GM18499 (cell line): ENCODE data around the gene ZNF471.

ENCODE experiments used
- ATAC-seq: cut with Tn5 transposase; IDR thresholded peaks from one replicate; pipeline ENCODE4 v1.9.1; 2021; ENCODE audit warnings: moderate number of reproducible peaks; ENCODE audit not compliant: insufficient read depth, unreplicated experiment

ZNF471 gene

GRCh38 chr19:56507446-56508289, at the start of gene ZNF471:
ZNF471 (plus strand) TSS chr19:56507855; CDS start chr19:56511572, 3,717 bp downstream.
- no peak for ATAC-seq

- no peak for ATAC-seq
These were observed 33.3 kb upstream of the ZNF471 start for GRCh38 chr19:56474308-56474707.

DNA sequence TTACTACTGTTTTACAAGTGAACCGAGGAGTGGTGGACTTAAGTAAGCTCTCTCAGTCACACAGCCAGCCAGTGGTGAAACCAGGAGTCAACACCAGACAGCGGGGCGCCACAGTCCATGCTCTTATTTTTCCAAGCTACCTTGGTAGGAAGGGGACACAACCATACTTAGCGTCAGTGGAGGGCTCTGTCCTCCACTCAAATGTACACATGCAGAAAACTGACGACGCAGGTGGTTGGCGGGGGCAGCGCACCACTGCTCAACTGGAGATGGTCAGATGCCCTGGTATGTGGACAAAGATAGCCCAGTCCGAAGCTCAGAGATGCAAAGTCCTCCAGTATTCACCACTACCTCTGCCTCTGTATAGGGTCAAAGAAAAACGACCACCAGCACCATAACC, 31.6 kb upstream of the ZNF471 start:
- no peak for ATAC-seq

- no peak for ATAC-seq
These were observed 30.8 kb upstream of the ZNF471 start, which contains the start of gene ZNF667 for GRCh38 chr19:56476651-56477428. ZNF667 (minus strand) TSS chr19:56477345; CDS start chr19:56462370, 14,975 bp downstream.

- ATAC-seq = no peak
These were observed 30.0 kb upstream of the ZNF471 start for GRCh38 chr19:56477429-56478338.

GRCh38 chr19:56491399-56491798, 16.3 kb upstream of the ZNF471 start:
- ATAC-seq = no peak

DNA sequence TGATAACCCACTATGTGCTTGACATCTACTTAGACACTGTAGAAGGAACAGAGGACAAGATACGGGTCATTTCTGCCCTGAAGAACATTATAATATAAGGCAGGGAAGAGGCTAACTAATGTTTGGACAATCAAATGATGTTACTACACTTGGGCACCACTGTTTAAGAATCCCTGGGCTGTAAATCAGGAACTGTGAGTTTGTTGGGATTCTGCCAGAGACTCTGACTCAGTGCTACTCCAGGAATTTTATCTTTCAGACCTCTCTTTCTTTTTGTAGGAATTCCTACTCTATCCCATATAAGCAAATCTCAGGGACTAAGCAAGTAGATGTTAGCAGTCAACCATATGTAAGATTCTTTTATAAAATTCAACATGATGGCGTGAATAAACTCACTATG, 3.1 kb upstream of the ZNF471 start:
- no peak for ATAC-seq

DNA sequence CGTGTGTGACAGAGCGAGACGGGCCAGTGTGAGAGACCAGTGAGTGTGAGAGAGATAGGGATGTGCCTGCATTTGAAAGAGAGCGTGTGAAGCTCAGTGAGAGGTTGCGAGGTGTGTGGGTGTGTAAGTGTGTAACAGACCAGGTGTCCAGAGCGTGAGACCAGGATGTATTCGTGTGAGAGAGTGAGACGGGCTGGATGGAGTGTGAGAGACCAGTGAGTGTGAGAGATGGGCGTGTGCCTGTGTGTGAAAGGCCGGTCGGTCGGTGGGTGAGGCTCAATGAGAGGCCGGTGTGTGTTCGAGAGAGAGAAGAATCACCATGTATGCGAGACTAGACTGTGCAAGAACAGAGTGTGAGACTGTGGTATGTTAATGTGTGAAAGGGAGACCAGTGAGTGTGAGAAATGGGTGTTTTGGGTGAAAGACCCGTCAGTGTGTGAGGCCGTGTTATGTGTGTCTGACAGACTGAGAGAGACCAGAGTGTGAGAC, 679 bp downstream of the ZNF471 start:
- ATAC-seq = no peak

- no peak for ATAC-seq
These were observed 17.7 kb downstream of the ZNF471 start for GRCh38 chr19:56525214-56525860.

- ATAC-seq = no peak
These were observed 29.8 kb downstream of the ZNF471 start for GRCh38 chr19:56537442-56537841.

- ATAC-seq = no peak
These were observed 30.7 kb downstream of the ZNF471 start for GRCh38 chr19:56538254-56538760.

GRCh38 chr19:56538761-56539263, 31.2 kb downstream of the ZNF471 start, which contains the start of gene ZFP28:
ZFP28 (plus strand) TSS chr19:56538948; CDS start chr19:56539019, 71 bp downstream.
- no peak for ATAC-seq

- ATAC-seq = no peak
These were observed 36.1 kb downstream of the ZNF471 start for GRCh38 chr19:56543776-56544175.

DNA sequence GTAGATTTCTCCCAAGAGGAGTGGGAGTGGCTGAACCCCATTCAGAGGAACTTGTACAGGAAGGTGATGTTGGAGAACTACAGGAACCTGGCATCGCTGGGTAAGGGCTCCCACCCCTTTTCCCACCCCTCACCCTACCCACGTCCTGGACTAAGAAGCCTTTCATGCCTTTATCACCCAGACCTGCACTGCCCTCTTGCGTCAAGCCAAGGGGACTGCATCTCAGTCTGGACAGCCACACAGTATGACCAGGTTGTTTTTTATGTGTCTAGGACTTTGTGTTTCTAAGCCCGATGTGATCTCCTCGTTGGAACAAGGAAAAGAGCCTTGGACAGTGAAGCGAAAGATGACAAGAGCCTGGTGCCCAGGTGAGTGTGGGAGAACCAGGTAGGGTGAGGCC, 39.9 kb downstream of the ZNF471 start:
- no peak for ATAC-seq

DNA sequence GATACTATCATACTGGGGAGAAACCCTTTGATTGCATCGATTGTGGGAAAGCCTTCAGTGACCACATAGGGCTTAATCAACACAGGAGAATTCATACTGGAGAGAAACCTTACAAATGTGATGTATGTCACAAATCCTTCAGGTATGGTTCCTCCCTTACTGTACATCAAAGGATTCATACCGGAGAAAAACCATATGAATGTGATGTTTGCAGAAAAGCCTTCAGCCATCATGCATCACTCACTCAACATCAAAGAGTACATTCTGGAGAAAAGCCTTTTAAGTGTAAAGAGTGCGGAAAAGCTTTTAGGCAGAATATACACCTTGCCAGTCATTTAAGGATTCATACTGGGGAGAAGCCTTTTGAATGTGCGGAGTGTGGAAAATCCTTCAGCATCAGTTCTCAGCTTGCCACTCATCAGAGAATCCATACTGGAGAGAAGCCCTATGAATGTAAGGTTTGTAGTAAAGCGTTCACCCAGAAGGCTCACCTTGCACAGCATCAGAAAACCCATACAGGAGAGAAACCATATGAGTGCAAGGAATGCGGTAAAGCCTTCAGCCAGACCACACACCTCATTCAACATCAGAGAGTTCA, 46.7 kb downstream of the ZNF471 start:
- ATAC-seq = no peak

DNA sequence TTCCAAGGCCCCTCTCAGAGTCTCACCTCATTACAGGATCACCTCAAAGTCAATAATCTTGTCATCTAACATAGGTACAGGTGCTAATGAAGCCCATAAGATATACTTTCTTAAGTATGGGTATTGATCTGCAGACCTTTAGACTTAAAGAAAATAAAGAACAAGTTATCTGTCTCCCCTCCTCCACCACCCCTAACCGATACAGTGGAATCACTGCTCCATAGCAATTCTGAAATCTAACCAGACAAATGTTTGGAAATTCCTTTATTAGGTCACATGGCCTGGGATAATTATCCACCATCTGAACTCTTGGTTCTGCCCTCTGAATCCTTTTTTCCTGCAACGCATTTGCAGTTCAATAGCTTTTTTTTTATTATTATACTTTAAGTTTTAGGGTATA, 55.1 kb downstream of the ZNF471 start:
- ATAC-seq = no peak

DNA sequence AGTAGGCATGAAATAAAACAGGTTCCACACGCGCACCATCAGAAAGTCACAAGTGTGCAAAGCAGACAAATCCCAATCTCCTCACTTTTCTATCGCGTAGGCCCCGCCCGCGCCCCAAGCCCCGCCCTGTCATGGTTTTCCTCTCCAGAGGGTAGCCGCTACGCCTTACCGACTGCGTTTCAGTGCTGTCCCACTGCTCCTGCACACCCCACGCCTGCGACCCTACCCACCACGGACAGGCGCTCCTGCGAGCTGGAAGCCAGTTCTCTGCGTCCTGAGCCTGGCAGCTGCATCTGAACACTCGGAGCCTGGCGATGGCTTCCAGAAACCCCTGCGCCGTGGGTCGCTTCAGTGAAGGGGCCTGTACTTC, 59.2 kb downstream of the ZNF471 start:
- no peak for ATAC-seq

DNA sequence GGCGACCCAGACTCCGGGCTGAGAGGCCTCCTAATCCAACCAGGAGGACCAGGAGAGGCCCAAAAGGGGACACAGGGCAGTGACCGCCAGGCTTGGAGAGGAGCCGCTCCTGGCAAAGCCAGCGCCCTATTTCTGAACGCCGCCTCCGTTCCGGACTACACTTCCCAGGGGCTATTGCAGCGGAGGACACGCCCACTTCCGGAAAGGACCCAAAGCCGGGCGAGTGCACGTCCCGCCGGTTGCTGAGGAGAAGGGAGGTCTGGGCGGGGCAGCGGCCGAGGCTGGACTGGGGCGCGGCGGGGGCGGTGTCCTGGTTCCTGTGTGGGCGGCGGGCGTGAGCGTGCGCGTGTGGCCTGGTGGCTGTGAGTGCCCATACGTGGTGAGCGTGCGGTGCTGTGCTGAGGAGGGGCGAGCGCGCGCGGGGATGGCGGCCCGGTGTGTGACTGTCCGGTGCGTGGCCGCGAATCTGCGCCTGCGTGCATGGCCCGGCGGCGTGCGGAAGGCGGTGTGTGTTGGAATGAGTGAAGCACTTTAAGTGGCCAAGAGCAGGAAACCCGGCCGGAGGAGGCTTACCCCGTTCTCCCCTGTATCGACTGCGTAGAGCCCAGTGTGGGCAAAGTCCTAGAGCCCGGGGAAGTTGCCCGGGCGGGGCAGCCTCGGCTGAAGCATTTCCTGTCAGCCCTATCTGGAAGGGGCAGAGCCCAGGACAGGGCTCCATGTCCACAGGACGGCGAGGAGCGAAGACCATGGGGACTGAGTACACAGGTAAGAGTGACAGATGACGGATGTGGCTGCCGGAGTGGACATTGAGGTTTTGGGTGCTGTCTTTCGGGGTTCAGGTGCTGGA, 59.8 kb downstream of the ZNF471 start, which contains the start of gene ZNF470:
TSS of gene ZNF470 (plus strand) at position 195 of the 847 bp plus-strand sequence. CDS start 2,844 bp downstream, outside the sequence.
- peak; percentile 87 for ATAC-seq
